Germinal center (tissue), 1 donor: ENCODE measurements around the gene TFB1M.
"Not testable (repeated sequence)": the region's sequence is repeated elsewhere in the genome, so short reads cannot be mapped to it uniquely, and the experiment has no call there.

Experiments used
- DNase-seq: peaks from one replicate; pipeline ENCODE4 v3.0.0; 2012; ENCODE audit warnings: mixed read lengths, low spot score

Gene TFB1M

GRCh38 chr6:155297669-155298068 is 16.6 kb downstream of the TFB1M start:
- DNase-seq, result no peak

- DNase-seq, result no peak
Measured at GRCh38 chr6:155292711-155293110, 21.6 kb downstream of the TFB1M start.

- DNase-seq, result no peak
Measured at GRCh38 chr6:155291291-155291690, 23.0 kb downstream of the TFB1M start.

GRCh38 chr6:155290491-155290890 is 23.8 kb downstream of the TFB1M start:
- DNase-seq, result no peak

GRCh38 chr6:155287762-155288161 is 26.5 kb downstream of the TFB1M start:
- no peak for DNase-seq

GRCh38 chr6:155284775-155285174 is 29.5 kb downstream of the TFB1M start:
- no peak for DNase-seq

- DNase-seq, result no peak
Measured at GRCh38 chr6:155278319-155279049, 35.8 kb downstream of the TFB1M start.

GRCh38 chr6:155276638-155277037 is 37.6 kb downstream of the TFB1M start:
- DNase-seq, result no peak

GRCh38 chr6:155275808-155276480 is 38.3 kb downstream of the TFB1M start:
- DNase-seq, result no peak

- no peak for DNase-seq
Measured at GRCh38 chr6:155274533-155274932, 39.8 kb downstream of the TFB1M start.

GRCh38 chr6:155274106-155274505 is 40.2 kb downstream of the TFB1M start:
- no peak for DNase-seq

GRCh38 chr6:155273431-155273830 is 40.9 kb downstream of the TFB1M start:
- DNase-seq, result no peak

GRCh38 chr6:155272353-155273232 is 41.7 kb downstream of the TFB1M start:
- DNase-seq, result no peak

GRCh38 chr6:155271145-155271544 is 43.1 kb downstream of the TFB1M start:
- DNase-seq, result no peak

- DNase-seq, result no peak
Measured at GRCh38 chr6:155270561-155271091, 43.7 kb downstream of the TFB1M start.

GRCh38 chr6:155269765-155270164 is 44.5 kb downstream of the TFB1M start:
- no peak for DNase-seq

GRCh38 chr6:155268088-155268867 is 46.0 kb downstream of the TFB1M start:
- DNase-seq, result not testable (repeated sequence)

- DNase-seq, result no peak
Measured at GRCh38 chr6:155267411-155267810, 46.9 kb downstream of the TFB1M start.

- no peak for DNase-seq
Measured at GRCh38 chr6:155265843-155266535, 48.3 kb downstream of the TFB1M start.

GRCh38 chr6:155264693-155265320 is 49.5 kb downstream of the TFB1M start:
- no peak for DNase-seq
